Skeletal muscle tissue (tissue), 4 donors: Measurements from ENCODE around the gene KLK10. TPM values are rescaled to one million over a fixed set of nuclear protein-coding genes. Genes with fewer than 3 reads are reported as not detected.
"Not testable (repeated sequence)": the region's sequence is repeated elsewhere in the genome, so short reads cannot be mapped to it uniquely, and the experiment has no call there.

Source experiments
- H3K27ac ChIP-seq: one replicate; pipeline ENCODE4 v1.7.0; 2013; ENCODE audit warnings: mild to moderate bottlenecking, low read depth, low read length, inconsistent platforms
- H3K27me3 ChIP-seq, 3 donors: one replicate each; pipeline ENCODE4 v1.7.0; 2013; ENCODE audit warnings: low read length in 3 of 3; ENCODE audit not compliant: control insufficient read depth in 3 of 3, insufficient read depth in 3 of 3
- H3K36me3 ChIP-seq, 3 donors: one replicate each; pipeline ENCODE4 v1.7.0; 2013; ENCODE audit warnings: low read length in 3 of 3; ENCODE audit not compliant: control insufficient read depth in 3 of 3, insufficient read depth in 3 of 3
- H3K4me1 ChIP-seq, 3 donors: one replicate each; pipeline ENCODE4 v1.7.0; 2013; ENCODE audit warnings: low read length in 3 of 3, mild to moderate bottlenecking in 3 of 3; ENCODE audit not compliant: control insufficient read depth in 3 of 3, insufficient read depth in 3 of 3
- H3K4me3 ChIP-seq, 3 donors: one replicate each; pipeline ENCODE4 v1.7.0; 2013; ENCODE audit warnings: low read length in 3 of 3
- H3K9ac ChIP-seq, 3 donors: one replicate each; pipeline ENCODE4 v1.7.0; 2013; ENCODE audit warnings: low read length in 3 of 3, mild to moderate bottlenecking in 3 of 3, moderate library complexity in 2 of 3, low read depth in 1 of 3
- H3K9me3 ChIP-seq, 3 donors: one replicate each; pipeline ENCODE4 v1.7.0; 2013; ENCODE audit warnings: low read length in 3 of 3; ENCODE audit not compliant: control insufficient read depth in 3 of 3
- total RNA-seq: library from RNA; depleted of rRNA; stranded (reverse); fragments of >200 nt; gene quantifications from one replicate; pipeline ENCODE4 v1.2.3, GENCODE V29; 2014
- donor health status: Osteomylitis.

Gene KLK10
- total RNA-seq, 1 donor from 2014 or later, result under 0.01 TPM

DNA sequence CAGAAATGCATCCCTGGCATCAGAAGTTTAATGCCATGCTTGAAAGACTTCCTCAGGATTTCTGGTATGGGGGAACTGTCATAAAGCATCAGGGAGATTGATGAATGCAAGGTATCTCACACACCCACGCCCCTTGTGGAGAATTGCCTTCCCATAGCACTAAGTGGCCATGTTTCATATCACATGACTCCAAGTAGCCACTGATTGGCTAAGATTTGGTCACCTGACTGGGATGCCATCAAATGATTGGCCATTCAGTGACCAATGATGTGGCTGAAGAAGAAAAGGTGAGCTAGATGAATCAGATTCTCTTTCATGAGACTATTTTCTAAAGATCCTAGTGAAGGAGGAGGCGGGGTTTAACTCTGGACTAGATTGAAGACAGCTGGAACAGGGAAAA is 25.4 kb downstream of the KLK10 start:
- no peak overlapping the region for H3K4me3 ChIP-seq
- no peaks in the 10 kb centered on the region for H3K36me3 ChIP-seq
- H3K9ac ChIP-seq, result no peak overlapping the region
- H3K4me1 ChIP-seq, result no peaks in the 10 kb centered on the region
- H3K27ac ChIP-seq, result no peak overlapping the region
- H3K27me3 ChIP-seq, result peaks cover 0 to 8% (median 0%) of the 10 kb centered on the region in 3 donors
- H3K9me3 ChIP-seq, result peaks cover 0 to 3% (median 2%) of the 10 kb centered on the region in 3 donors

DNA sequence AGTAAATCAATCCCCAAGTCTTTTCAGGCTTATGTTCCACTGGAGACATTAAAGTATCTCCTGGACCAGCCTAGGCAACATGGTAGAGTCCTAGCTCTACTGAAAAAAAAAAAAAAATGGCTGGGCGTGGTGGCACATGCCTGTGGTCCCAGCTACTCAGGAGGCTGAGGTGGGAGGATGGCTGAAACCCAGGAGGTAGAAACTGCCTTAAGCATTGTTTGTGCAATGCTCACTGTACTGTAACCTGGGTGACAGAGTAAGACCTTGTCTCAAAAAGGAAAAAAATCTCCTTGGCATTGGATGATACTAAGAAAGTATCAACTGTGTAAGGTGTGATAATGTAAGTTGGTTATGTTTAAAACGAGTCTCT is 26.9 kb downstream of the KLK10 start:
- Histone ChIP-seq H3K36me3 (no peaks in the 10 kb centered on the region), H3K9me3 (peaks cover 0 to 3% (median 2%) of the 10 kb centered on the region in 3 donors), H3K4me3 (no peak overlapping the region), H3K9ac (no peak overlapping the region), H3K4me1 (no peaks in the 10 kb centered on the region), H3K27me3 (peaks cover 0 to 5% (median 0%) of the 10 kb centered on the region in 3 donors), H3K27ac (no peak overlapping the region)

DNA sequence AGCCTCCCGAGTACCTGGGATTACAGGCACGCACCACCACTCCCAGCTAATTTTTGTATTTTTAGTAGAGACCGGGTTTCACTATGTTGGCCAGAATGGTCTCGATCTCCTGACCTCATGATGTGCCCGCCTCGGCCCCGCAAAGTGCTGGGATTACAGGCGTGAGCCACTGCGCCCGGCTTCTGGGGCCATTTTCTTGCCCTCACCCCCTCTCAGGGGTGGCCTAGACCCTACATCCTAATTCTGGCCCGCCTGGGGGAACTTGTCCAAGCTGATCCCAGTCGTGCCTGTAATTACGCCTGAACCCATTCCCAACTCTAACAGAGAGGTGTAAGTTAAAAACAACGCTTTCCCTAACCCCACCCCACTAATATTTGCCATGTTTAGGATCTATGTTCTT is 35.1 kb downstream of the KLK10 start:
- not testable (repeated sequence) for H3K4me3 ChIP-seq, H3K27ac ChIP-seq, H3K4me1 ChIP-seq, H3K9ac ChIP-seq, H3K36me3 ChIP-seq, H3K9me3 ChIP-seq
- peaks cover 0 to 14% (median 5%) of the 10 kb centered on the region in 3 donors for H3K27me3 ChIP-seq

DNA sequence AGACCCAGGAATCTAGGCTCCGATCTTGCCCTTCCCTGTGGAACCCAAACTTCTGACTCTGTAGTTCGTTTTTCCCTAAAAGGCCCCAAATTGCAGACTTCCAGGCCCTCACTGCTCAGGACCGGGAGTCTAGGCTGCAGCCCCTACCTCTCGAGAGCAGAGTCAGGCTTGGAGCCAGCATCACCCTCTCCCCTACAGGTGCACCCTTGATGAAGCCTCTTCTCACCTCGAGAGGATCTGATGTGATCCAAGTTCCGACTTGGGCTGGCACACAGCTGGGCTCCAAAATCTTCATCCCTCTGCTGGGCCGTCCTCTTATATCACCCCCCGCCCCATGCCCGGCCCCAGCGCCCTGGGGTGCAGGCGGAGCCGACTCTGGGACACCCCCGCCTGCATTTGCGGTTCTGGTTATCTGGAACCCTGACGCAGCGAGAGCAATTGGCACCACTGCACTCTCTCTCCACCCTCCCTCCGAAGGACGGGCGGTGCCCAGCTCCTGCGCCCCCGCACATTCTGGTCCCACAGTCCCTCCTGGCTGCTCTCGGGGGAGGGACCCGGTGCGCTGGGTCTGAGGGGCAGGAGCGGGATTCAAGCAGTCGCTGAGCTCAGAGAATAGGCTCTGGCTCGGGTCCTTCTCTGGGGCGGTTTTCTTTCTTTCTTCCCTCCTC is 35.8 kb downstream of the KLK10 start, which contains the start of gene KLK7:
KLK7 (minus strand) TSS at position 293 of the 668 bp plus-strand sequence. CDS start 1,518 bp downstream, outside the sequence.
- no peak within 1 kb of the TSS for H3K9ac ChIP-seq
- H3K27ac ChIP-seq, result no peak within 1 kb of the TSS
- H3K36me3 ChIP-seq, result no peaks in the 10 kb centered on the region
- no peaks in the 10 kb centered on the region for H3K9me3 ChIP-seq
- H3K4me3 ChIP-seq, result no peak within 1 kb of the TSS
- H3K4me1 ChIP-seq, result no peaks in the 10 kb centered on the region
- H3K27me3 ChIP-seq, result peaks cover 0 to 18% (median 5%) of the 10 kb centered on the region in 3 donors

DNA sequence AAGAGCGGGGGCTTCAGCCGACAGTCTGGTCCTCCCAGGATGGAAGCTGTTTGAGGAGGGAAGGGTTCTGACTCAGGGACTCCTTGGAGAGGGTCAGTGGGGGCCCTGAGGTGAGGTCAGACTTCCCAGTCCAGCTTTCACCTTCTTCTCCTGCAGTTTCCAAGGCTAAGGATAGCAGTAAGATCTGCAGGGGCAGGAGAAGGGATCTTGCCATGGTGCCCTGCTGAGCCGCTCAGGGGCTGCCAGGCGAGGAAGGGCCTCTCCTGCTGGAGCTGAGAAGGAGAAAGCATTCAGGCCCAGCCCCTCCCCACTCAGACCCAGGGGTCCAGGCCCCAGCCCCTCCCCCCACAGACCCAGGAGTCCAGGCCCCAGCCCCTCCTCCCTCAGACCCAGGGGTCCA is 37.3 kb downstream of the KLK10 start:
- H3K9me3 ChIP-seq, result peaks cover 0 to 3% (median 0%) of the 10 kb centered on the region in 3 donors
- H3K27ac ChIP-seq, result no peak overlapping the region
- no peaks in the 10 kb centered on the region for H3K4me1 ChIP-seq
- H3K36me3 ChIP-seq, result no peaks in the 10 kb centered on the region
- no peak overlapping the region for H3K9ac ChIP-seq
- peaks cover 5 to 22% (median 6%) of the 10 kb centered on the region in 3 donors for H3K27me3 ChIP-seq
- H3K4me3 ChIP-seq, result no peak overlapping the region

DNA sequence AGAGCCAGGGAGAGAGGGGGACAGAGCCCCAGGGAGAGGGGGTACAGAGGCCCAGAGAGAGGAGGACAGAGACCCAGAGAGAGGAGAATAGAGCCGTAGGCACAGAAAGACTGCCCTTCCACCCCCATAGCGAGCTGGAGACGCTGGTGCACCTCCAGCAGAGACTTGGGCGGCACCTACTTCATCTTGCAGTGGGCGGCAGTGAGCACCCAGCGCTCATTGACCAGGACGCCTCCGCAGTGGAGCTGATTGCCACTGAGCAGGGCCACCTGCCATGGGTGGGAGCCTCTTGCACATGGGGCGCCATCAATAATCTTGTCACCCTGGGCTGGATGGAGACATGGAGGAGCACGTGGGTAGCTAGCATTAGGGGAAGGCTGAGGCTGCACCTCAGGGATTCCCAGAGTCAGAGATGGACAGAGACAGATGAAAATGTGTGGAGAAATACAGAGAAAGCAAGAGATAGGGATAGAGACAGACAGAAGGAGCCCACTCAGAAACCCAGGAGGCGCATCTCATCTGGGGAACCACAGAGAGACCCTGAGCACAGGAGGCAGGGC is 37.8 kb downstream of the KLK10 start:
- Histone ChIP-seq H3K4me1 (no peaks in the 10 kb centered on the region), H3K9ac (no peak overlapping the region), H3K9me3 (peaks cover 0 to 3% (median 0%) of the 10 kb centered on the region in 3 donors), H3K27ac (no peak overlapping the region), H3K27me3 (peaks cover 5 to 22% (median 6%) of the 10 kb centered on the region in 3 donors), H3K4me3 (no peak overlapping the region), H3K36me3 (no peaks in the 10 kb centered on the region)

DNA sequence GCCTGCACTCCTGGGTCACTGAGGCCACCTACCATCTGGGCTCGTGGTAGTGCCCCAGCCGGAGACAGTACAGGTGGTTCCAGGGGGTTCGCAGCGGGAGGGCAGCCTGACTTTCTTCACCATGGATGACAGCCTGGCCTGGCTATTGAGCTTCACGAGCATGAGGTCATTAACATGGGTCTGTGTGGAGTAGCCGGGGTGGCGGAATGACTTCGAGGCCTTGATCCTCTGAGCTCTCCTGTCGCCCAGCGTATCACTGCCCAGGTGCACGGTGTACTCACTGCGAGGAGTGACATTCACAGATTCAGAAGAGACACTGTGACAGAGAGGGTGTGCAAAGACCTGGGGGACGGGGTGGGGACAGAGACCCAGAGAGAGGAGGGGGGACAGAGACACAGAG is 39.3 kb downstream of the KLK10 start:
- no peak overlapping the region for H3K27ac ChIP-seq
- H3K4me1 ChIP-seq, result no peaks in the 10 kb centered on the region
- no peaks in the 10 kb centered on the region for H3K36me3 ChIP-seq
- peaks cover 0 to 3% (median 0%) of the 10 kb centered on the region in 3 donors for H3K9me3 ChIP-seq
- H3K4me3 ChIP-seq, result no peak overlapping the region
- H3K9ac ChIP-seq, result no peak overlapping the region
- H3K27me3 ChIP-seq, result peaks cover 5 to 27% (median 6%) of the 10 kb centered on the region in 3 donors

DNA sequence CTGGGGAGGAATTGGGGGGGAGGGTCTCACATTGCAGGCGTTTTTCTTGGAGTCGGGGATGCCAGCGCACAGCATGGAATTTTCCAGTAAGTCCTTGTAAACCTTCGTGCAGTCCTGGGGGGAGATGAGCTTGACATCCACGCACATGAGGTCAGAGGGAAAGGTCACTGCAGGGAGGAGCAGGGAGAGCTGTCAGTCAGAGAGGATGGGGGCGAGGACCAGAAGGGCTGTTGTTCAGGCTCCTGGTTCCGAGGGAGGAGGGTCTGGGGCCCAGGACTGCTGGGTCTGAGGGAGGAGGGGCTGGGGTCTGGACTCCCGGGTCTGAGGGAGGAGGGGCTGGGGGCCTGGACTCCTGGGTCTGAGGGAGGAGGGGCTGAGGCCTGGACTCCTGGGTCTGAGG is 39.8 kb downstream of the KLK10 start:
- H3K27ac ChIP-seq, result no peak overlapping the region
- no peak overlapping the region for H3K4me3 ChIP-seq
- H3K9me3 ChIP-seq, result peaks cover 0 to 3% (median 0%) of the 10 kb centered on the region in 3 donors
- no peaks in the 10 kb centered on the region for H3K4me1 ChIP-seq
- H3K9ac ChIP-seq, result no peak overlapping the region
- peaks cover 5 to 27% (median 6%) of the 10 kb centered on the region in 3 donors for H3K27me3 ChIP-seq
- no peaks in the 10 kb centered on the region for H3K36me3 ChIP-seq

DNA sequence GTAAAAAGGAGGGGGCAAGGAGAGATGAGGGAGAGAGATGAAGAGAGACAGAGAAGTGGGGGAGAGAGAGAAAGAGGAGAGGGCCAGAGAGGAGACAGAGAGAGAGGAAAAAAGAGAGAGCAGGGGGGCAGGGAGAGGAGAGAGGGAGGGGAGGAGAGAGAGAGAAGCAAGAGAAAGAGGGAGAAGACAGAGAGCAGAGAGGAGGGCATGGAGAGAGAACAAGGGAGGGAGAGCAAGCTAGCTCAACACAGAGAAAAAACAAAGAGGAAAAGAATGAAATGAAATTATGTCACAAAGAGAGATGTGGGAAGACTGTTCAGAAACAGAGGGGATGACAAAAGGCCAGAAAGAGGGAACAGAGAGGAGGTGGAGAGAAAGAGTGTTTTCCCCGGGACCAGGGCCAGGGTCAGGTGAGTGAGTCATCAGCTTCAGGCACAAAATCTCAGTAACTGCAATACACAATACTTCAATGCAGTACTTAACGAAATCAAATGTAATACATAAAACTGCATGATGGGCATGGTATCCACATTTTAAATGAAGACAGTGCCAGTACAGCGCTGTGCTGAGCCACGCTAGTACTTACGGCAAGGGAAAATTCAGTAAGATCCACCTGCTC is 40.6 kb downstream of the KLK10 start:
- no peaks in the 10 kb centered on the region for H3K4me1 ChIP-seq
- H3K9ac ChIP-seq, result no peak overlapping the region
- H3K27ac ChIP-seq, result no peak overlapping the region
- peaks cover 0 to 3% (median 0%) of the 10 kb centered on the region in 3 donors for H3K9me3 ChIP-seq
- no peak overlapping the region for H3K4me3 ChIP-seq
- no peaks in the 10 kb centered on the region for H3K36me3 ChIP-seq
- peaks cover 5 to 27% (median 6%) of the 10 kb centered on the region in 3 donors for H3K27me3 ChIP-seq

DNA sequence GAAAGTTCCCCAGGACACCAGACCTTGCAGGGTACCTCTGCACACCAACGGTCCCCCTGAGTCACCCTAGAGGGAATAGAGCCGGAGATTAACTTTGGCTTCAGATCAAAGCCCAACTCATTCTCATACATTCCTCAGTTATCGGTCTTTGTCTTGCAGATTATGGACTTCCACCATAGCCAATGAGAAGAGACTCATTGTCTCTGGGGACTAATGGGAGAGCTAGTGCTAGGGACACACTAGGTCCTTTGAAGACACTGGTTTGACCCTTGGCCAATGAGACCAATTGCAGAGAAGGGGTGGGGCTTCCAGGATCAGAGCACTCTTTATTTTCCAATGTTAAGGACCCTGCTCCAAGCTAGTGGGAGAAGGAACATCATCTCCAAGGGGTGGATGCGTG is 41.9 kb downstream of the KLK10 start:
- H3K27ac ChIP-seq, result no peak overlapping the region
- no peak overlapping the region for H3K4me3 ChIP-seq
- H3K9ac ChIP-seq, result no peak overlapping the region
- no peaks in the 10 kb centered on the region for H3K36me3 ChIP-seq
- peaks cover 0 to 3% (median 0%) of the 10 kb centered on the region in 3 donors for H3K9me3 ChIP-seq
- H3K27me3 ChIP-seq, result peaks cover 5 to 27% (median 6%) of the 10 kb centered on the region in 3 donors
- no peaks in the 10 kb centered on the region for H3K4me1 ChIP-seq
